ENCODE data around the gene MADD.

DNA sequence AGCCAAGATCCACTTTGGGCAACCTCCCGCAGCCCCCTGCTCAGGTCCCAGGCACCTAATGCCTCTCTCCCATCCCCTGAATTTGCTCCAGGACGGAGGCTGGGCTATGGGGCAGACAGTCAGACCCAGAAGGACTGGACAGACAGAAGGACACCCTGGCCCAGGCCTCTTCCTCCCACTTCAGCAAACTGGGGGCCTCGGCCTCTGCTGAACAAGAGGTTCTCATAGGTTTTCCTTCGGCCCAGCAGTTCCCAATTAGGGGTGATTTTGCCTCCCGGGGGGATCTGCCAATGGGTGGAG lies 104.7 kb downstream of the MADD start:
- TF ChIP-seq, protein P1, sequence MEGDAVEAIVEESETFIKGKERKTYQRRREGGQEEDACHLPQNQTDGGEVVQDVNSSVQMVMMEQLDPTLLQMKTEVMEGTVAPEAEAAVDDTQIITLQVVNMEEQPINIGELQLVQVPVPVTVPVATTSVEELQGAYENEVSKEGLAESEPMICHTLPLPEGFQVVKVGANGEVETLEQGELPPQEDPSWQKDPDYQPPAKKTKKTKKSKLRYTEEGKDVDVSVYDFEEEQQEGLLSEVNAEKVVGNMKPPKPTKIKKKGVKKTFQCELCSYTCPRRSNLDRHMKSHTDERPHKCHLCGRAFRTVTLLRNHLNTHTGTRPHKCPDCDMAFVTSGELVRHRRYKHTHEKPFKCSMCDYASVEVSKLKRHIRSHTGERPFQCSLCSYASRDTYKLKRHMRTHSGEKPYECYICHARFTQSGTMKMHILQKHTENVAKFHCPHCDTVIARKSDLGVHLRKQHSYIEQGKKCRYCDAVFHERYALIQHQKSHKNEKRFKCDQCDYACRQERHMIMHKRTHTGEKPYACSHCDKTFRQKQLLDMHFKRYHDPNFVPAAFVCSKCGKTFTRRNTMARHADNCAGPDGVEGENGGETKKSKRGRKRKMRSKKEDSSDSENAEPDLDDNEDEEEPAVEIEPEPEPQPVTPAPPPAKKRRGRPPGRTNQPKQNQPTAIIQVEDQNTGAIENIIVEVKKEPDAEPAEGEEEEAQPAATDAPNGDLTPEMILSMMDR (IDR thresholded peaks at IDR 0.05): no peak
- no peak for TF ChIP-seq POLR2AphosphoS5 (IDR thresholded peaks at IDR 0.05)
- TF ChIP-seq POLR2A (IDR thresholded peaks at IDR 0.05): no peak
